B cell (primary cell): Measurements from ENCODE around the gene LINC00305. TPM values are rescaled to one million over a fixed set of nuclear protein-coding genes. Genes with fewer than 3 reads are reported as not detected.

Source experiments
- ATAC-seq: fragments of 200-7000 bp; cut with Tn5 transposase; one replicate; pipeline ENCODE4 v1.10.0; 2021; ENCODE audit warnings: low read depth, mild to moderate bottlenecking, moderate number of reproducible peaks, moderate library complexity
- CTCF ChIA-PET: fragments of 350-600 bp; sonication (Branson Sonifier 250); formaldehyde crosslinking; loops from one replicate; lab custom pipeline; 2021; ENCODE audit warnings: antibody characterized with exemption, inconsistent platforms; lab: Charles Lee
- POLR2A ChIA-PET: fragments of 350-600 bp; sonication (Branson Sonifier 250); formaldehyde crosslinking; loops from one replicate; lab custom pipeline; 2021; ENCODE audit warnings: antibody characterized with exemption; lab: Charles Lee
- DNase-seq: peaks from one replicate; pipeline ENCODE4 v3.0.0; 2013
- H2AFZ ChIP-seq: 2 replicates; pipeline ENCODE4 v1.6.1; 2012; ENCODE audit warnings: mild to moderate bottlenecking, low read depth, low read length; ENCODE audit not compliant: insufficient read depth, poor library complexity, severe bottlenecking
- H3K27ac ChIP-seq, 2 donors: 1 replicate in 1 of 2; 2 replicates in 1 of 2; pipeline ENCODE4 v1.5.1; 2012 to 2013; ENCODE audit warnings: low read length in 2 of 2, mild to moderate bottlenecking in 2 of 2, moderate library complexity in 1 of 2
- H3K27me3 ChIP-seq, 4 experiments: fragments of 200-600 bp in 1 of 4; sonication (generic) in 1 of 4; replicated peaks in 1 of 4; 1 replicate in 2 of 4; 2 replicates in 2 of 4; pipeline versions ENCODE4 v1.6.1 to v1.7.0; 2013 to 2016; ENCODE audit warnings: low read length in 3 of 4, mild to moderate bottlenecking in 2 of 4, mixed read lengths in 1 of 4, moderate library complexity in 1 of 4; ENCODE audit not compliant: insufficient read depth in 4 of 4, control insufficient read depth in 3 of 4; ENCODE audit errors: control extremely low read depth in 1 of 4
- H3K36me3 ChIP-seq, 2 experiments: replicated peaks in 1 of 2; 1 replicate in 1 of 2; 2 replicates in 1 of 2; pipeline versions ENCODE4 v1.6.1 to v1.7.1; 2013; ENCODE audit warnings: low read length in 1 of 2; ENCODE audit not compliant: insufficient read depth in 2 of 2, control insufficient read depth in 1 of 2; ENCODE audit errors: control extremely low read depth in 1 of 2, extremely low read depth in 1 of 2
- H3K4me1 ChIP-seq, 2 donors: fragments of 200-600 bp in 1 of 2; sonication (generic) in 1 of 2; 1 replicate in 1 of 2; 2 replicates in 1 of 2; pipeline versions ENCODE4 v1.5.1 to v1.6.1; 2013 to 2017; ENCODE audit warnings: low read length in 2 of 2; ENCODE audit not compliant: control insufficient read depth in 2 of 2, insufficient read depth in 2 of 2
- H3K4me2 ChIP-seq: replicated peaks from 2 replicates; pipeline ENCODE3; 2012; ENCODE audit warnings: mild to moderate bottlenecking, low read depth, low read length; ENCODE audit not compliant: poor library complexity, severe bottlenecking
- H3K4me3 ChIP-seq, 5 experiments: fragments of 200-600 bp in 1 of 5; sonication (generic) in 1 of 5; 1 replicate in 3 of 5; 2 replicates in 2 of 5; pipeline versions ENCODE4 v1.5.1 to v1.7.0; 2011 to 2016; ENCODE audit warnings: low read length in 4 of 5, mild to moderate bottlenecking in 4 of 5, low read depth in 2 of 5, control low read depth in 1 of 5, moderate library complexity in 1 of 5; ENCODE audit not compliant: insufficient read depth in 1 of 5; ENCODE audit errors: control extremely low read depth in 1 of 5, extremely low read depth in 1 of 5
- H3K79me2 ChIP-seq: fragments of 200-600 bp; sonication (generic); one replicate; pipeline ENCODE4 v1.6.0; 2016; ENCODE audit warnings: low read length; ENCODE audit not compliant: control insufficient read depth, insufficient read depth
- H3K9ac ChIP-seq: fragments of 200-600 bp; sonication (generic); 2 replicates; pipeline ENCODE4 v1.6.1; 2017; ENCODE audit warnings: mild to moderate bottlenecking, low read length, moderate library complexity
- H3K9me3 ChIP-seq, 3 donors: one replicate each; pipeline versions ENCODE4 v1.6.1 to v1.7.1; 2013; ENCODE audit warnings: low read length in 2 of 3; ENCODE audit not compliant: control insufficient read depth in 2 of 3, insufficient read depth in 1 of 3; ENCODE audit errors: control extremely low read depth in 1 of 3
- H4K20me1 ChIP-seq: 2 replicates; pipeline ENCODE4 v1.6.0; 2012; ENCODE audit warnings: mild to moderate bottlenecking, low read length; ENCODE audit not compliant: insufficient read depth, control insufficient read depth, poor library complexity, severe bottlenecking
- H3K27ac Mint-ChIP-seq: one replicate; pipeline ENCODE4 v1.8.0; 2021; ENCODE audit warnings: mixed read lengths
- H3K27me3 Mint-ChIP-seq: one replicate; pipeline ENCODE4 v1.8.0; 2021; ENCODE audit warnings: mixed read lengths
- H3K4me1 Mint-ChIP-seq: one replicate; pipeline ENCODE4 v1.8.0; 2021; ENCODE audit warnings: mixed read lengths
- H3K4me3 Mint-ChIP-seq: one replicate; pipeline ENCODE4 v1.8.0; 2021; ENCODE audit warnings: mixed read lengths
- H3K9me3 Mint-ChIP-seq: one replicate; pipeline ENCODE4 v1.8.0; 2022; ENCODE audit warnings: mixed read lengths; ENCODE audit not compliant: insufficient read depth
- CTCF ChIP-seq: fragments of 200-600 bp; IDR thresholded peaks from one replicate; pipeline ENCODE4 v1.8.0; 2022; ENCODE audit warnings: antibody characterized with exemption, mild to moderate bottlenecking
- EZH2 ChIP-seq: IDR thresholded peaks from 2 replicates; pipeline ENCODE4 v1.6.1; 2012; ENCODE audit warnings: borderline replicate concordance, low read depth, mild to moderate bottlenecking, moderate library complexity, low read length; ENCODE audit not compliant: insufficient read depth, poor library complexity, severe bottlenecking
- WGBS: methylation state at CpG from one replicate; pipeline ENCODE4 v1.1.5; 2013; ENCODE audit warnings: missing lambda C conversion rate; ENCODE audit not compliant: insufficient coverage; 5-methylcytosine and 5-hydroxymethylcytosine counted together
- intact Hi-C: fragments of 100-400 bp; cut with micrococcal nuclease; formaldehyde crosslinking; loops from one replicate; pipeline ENCODE4 v1.10.0; 2022
- polyA plus RNA-seq: library from polyadenylated mRNA; depleted of rRNA; stranded (reverse); fragments of >200 nt; gene quantifications from 2 replicates; pipeline ENCODE4 v1.2.3, GENCODE V29; 2012
- total RNA-seq, 2 donors: library from RNA; stranded (reverse); fragments of 120-200 nt in 1 of 2; gene quantifications; 1 replicate in 1 of 2; 2 replicates in 1 of 2; pipeline versions ENCODE4 v1.2.3 to v1.2.4, GENCODE V29; 2013 to 2022

LINC00305 gene
- total and polyA plus RNA-seq, 2 donors (not counting 1 experiment from before 2014, with no cell fraction given) = not detected

DNA sequence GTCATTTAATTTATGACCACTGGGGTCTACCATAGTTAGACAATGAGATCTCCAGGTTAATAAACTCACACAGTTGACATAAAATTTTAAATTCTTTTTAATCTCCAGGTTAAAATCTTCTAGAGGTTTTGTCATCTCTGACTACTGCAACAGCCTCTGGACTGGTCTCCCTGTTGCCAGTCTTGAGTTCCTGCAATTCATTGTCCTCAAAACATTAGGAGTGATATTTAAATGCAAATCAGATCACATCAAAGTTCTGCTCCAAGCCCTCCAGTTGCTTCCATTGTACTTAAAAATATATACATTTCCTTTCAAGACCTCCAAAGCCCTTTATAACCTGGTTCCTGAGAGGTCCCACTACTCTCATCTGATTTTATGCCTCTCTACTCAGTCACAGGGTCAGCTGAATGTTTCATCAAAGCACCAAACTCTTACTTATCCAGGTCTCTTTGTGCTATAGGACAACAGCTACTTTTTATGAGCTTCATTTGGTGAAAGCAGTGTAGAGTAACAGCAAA is 18.6 kb upstream of the LINC00305 start:
- Histone ChIP-seq H3K79me2 (no peaks in the 10 kb centered on the region), H3K36me3 (no peaks in the 10 kb centered on the region), H3K4me3 (no peak overlapping the region), H3K27me3 (no peaks in the 10 kb centered on the region), H3K9ac (no peak overlapping the region), H3K4me2 (no peak overlapping the region), H3K27ac (no peak overlapping the region), H4K20me1 (no peaks in the 10 kb centered on the region), H3K4me1 (no peaks in the 10 kb centered on the region), H2AFZ (no peak overlapping the region), H3K9me3 (no peaks in the 10 kb centered on the region)
- Mint-ChIP-seq H3K4me1 (no peaks in the 10 kb centered on the region), H3K4me3 (no peak overlapping the region), H3K27ac (no peak overlapping the region), H3K27me3 (no peaks in the 10 kb centered on the region), H3K9me3 (no peaks in the 10 kb centered on the region)
- intact Hi-C loops = no loop called here
- ATAC-seq (no peak), DNase-seq (no peak)
- ChIA-PET CTCF (no interaction called here), POLR2A (no interaction called here)
- TF ChIP-seq EZH2 (no peak), CTCF (no peak)

GRCh38 chr18:64165906-64166305 is 17.0 kb upstream of the LINC00305 start:
- POLR2A ChIA-PET = no interaction called here
- WGBS = no CpG with 5 or more reads among the region's 2 CpGs
- no peak overlapping the region for H3K27ac Mint-ChIP-seq
- Histone ChIP-seq H3K4me2 (no peak overlapping the region), H3K4me3 (no peak overlapping the region), H3K27ac (no peak overlapping the region), H4K20me1 (no peaks in the 10 kb centered on the region), H3K9me3 (no peaks in the 10 kb centered on the region), H2AFZ (no peak overlapping the region), H3K79me2 (no peaks in the 10 kb centered on the region), H3K27me3 (no peaks in the 10 kb centered on the region), H3K36me3 (no peaks in the 10 kb centered on the region), H3K9ac (no peak overlapping the region), H3K4me1 (no peaks in the 10 kb centered on the region)
- H3K4me1 Mint-ChIP-seq = no peaks in the 10 kb centered on the region
- no peak overlapping the region for H3K4me3 Mint-ChIP-seq
- DNase-seq = no peak
- ATAC-seq = no peak
- intact Hi-C loops = no loop called here
- no peak for TF ChIP-seq CTCF
- no peak for TF ChIP-seq EZH2
- H3K27me3 Mint-ChIP-seq = no peaks in the 10 kb centered on the region
- CTCF ChIA-PET = no interaction called here
- no peaks in the 10 kb centered on the region for H3K9me3 Mint-ChIP-seq
